ENCODE results near the gene TMC5.
A peak's percentile ranks its signal among the peaks of the same experiment; 100 is the strongest.

TMC5 gene

DNA sequence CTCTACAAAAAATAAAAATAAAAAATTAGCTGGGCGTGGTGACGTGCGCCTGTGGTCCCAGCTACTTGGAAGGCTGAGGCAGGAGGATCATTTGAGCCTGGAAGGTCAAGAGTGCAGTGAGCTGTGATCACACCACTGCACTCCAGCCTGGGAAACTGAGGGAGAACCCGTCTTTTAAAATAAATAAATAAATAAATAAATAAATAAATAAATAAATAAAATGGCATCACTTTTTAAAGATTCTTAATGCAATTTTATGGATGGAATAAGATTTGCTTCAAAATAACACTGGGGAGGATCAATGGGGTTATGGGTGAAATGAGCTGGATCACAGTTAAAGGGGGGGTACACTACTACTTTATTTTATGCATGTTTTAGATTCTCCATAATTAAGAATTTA, 89.3 kb downstream of the TMC5 start:
- DNase-seq (ENCODE audit: low spot score) = no peak

DNA sequence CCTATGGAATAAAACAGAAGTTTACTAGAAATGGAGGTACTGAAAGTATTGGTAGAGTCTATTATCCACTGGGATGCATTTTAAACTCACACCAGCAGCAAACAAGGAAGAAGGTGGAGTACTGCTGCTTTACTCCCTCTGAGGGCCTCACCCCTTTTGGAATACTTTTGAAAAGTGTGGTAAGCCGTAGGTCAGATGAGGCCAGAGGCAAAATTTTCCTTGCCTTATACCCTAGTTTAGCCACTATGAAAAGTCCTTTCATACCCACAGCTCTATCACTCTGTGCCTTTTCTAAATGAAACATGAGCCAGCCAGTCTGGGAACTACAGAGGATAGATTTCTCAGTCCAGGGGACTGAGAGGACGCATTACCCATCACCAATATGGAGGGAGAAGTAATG, 90.2 kb downstream of the TMC5 start:
- no peak for DNase-seq (ENCODE audit: low spot score)

DNA sequence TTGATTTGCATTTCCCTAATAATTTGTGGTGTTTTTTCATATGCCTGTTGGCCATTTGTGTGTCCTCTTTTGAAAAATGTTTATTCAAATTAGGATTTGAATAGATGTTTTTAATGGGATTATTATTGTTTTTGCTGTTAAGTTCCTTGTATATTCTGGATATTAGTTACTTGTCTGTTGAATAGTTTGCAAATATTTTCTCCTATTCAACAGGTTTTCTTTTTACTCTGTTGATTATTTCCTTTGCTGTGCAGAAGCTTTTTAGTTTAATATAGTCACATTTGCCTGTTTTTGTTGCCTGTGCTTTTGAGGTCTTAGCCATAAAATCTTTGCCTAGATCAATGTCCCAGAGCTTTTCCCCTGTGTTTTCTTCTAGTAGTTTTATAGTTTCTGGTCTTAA, 94.6 kb downstream of the TMC5 start:
- no peak for DNase-seq (ENCODE audit: low spot score)

DNA sequence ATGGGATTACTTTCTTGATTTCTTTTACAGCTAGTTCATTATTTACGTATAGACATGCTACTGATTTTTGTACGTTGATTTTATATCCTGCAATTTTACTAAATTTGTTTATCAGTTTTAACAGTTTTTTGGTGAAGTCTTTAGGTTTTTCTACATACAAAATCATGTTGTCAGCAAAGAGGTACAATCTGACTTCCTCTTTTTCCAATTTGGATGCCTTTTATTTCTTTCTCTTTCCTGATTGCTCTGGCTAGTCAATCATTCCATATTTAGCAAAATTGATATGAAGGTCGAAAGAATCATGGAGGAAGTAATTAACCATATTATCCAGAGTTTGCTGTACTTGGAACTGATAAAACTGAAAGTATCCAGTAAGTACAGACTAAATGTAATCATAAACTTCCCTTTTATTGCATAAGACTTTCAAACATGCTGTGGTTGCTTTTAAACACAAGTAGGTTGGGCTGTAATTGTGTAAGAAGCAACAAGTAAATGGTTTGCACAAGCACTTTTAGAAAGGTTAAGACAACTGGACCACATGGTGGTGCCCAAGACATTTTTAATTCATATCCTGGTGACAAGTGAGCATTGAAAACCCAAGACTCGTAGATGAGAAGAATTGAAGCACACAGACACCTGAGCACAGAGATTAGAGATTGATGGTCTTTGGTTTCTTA, 95.8 kb downstream of the TMC5 start:
- DNase-seq (ENCODE audit: low spot score) = no peak

DNA sequence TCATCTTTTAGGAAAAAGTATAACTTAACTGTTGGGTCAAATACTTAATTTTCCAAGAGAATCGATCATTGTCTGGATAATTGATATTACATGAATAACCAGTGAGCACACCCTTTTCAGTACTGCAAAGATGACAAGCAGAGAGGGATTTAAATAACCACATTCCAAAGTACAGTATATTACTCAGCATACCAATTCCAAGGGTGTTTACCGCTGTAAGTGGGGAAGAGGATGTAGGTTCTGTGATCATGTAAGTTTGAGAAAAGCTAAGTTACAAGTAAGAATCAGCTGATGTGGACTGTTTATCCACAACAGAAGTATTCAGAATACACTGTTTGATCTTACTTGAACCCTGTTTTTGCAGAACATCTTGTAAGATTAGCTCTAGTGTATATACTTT, 98.1 kb downstream of the TMC5 start:
- DNase-seq (ENCODE audit: low spot score) = no peak

DNA sequence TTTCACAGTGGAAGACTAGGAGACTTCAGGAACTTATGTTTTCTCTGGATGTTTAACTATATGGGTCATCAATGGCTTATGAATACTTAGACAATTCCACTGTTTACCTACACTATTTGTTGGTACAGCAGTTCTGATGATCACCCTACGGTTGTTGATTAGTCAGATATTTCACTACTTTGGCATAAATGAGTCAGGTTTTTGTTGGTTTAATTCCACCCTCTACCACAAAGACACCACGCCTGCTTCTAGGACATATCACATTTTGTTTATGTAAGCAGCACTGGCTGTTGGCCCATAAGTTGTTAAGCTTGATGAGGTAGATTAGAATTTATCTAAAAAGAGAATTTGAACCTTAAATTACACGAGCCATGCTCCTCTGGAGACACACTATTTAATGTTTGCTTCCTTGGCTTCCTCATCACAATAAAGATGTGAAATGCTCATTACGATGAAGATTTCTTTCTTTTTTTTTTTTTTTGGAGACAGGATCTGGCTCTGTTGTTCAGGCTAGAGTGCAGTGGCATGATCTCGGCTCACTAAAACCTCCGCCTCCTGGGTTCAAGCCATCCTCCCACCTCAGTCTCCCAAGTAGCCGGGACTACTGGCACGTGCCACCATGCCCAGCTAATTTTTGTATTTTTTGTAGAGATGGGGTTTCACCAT, 99.9 kb downstream of the TMC5 start:
- DNase-seq (ENCODE audit: low spot score) = no peak

DNA sequence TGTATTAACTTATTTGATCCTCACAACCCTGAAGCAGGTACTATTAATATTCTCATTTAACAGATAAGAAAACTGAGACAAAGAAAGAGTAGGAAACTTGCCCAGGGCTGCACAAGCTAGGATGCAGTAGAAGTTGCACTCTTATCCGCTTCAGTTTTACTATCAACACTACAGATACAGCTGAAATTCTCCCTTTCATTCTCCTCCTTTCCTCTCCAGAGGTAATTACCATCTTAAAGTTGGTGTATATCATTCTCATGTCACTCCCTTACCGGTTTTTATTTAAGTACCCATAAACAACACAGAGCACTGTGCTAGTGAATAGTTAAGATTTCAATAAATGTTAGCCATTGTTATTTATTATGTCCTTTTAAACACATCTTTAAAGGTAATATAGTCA, 100.7 kb downstream of the TMC5 start:
- DNase-seq (ENCODE audit: low spot score) = no peak

DNA sequence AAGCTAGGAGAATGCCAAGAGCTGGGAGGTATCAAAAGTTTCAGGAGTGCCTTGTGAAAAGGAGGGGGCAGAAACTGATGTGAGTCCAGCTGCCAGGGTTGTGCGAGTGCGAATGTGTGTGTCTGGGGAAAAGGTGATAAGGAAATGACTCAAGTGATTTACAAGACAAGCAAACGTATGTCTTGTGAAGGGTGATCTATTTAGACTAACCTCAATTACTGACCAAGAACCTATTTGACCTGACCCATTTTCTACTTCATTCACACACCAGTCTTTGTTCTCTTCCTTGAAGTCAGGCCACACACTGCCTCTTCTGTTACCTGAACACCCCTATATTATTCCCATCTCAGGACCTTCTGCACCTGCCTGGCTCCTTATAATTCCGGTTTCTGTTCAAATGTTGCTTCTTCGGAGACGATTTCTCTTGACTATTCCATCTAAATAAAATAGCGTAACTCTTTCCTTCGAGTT, 103.2 kb downstream of the TMC5 start:
- no peak for DNase-seq (ENCODE audit: low spot score)

DNA sequence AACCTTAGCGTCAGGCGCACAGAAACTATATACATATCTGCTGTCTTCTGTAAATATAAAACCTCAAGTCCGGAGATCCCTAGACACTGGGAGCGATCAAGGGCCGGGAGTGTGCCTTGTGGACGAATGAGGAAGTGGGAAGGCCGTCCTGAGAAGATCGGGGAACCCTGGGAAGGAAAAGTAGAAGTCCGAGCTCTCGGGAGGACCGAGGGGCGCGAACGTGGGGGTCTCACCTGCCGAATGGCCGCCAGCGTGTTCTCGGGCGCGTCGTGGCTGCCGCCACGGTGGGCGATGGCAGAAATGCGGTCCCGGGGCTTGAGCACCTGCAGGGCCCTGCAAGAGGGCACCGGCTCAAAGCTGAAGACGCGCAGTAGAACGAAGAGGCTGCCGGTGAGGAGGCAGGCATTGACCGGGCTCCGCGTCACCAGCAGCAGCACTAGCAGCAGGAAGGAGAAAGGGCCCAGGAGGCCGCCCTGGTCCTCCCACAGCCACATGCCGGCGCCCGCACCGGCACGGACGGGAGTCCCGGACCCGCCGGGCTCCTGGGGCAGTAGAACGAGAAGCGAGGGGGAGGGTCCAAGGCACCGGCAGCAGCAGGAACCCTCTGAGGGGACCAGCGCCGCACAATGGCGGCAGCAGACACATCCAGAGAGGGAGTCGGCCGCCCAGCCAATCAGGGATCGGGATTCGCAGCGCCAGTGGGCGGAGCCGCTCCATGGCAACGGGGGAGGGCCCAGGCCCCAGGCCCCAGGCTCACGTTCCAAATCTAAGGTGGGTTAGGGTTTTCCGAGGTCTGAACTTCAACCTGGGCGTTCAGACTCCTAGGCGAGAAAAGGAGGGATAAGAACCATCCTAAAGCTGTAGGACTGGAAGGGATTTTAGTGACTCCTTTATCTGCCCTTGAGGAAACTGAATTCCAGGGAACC, 104.1 kb downstream of the TMC5 start, which contains the start of gene GDE1:
GDE1 (minus strand) TSS at position 628 of the 926 bp plus-strand sequence; CDS start at position 494, 134 bp downstream.
- peak; percentile 93 for DNase-seq (ENCODE audit: low spot score)

DNA sequence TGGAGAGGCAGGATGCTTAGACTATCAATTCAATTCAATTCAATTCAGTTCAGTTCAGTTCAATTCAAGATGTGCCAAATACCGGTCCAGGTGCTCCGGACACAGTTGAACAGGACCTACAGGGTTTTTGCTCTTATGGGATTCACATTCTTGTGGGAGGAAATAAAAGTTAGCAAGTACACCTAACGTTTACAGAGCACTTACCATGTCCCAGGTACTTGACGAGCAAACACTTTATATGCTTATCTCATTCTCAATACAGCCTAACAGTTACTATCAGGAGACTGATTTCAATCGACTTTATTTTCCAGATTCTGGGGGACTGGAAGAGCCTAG, 104.7 kb downstream of the TMC5 start:
- no peak for DNase-seq (ENCODE audit: low spot score)

DNA sequence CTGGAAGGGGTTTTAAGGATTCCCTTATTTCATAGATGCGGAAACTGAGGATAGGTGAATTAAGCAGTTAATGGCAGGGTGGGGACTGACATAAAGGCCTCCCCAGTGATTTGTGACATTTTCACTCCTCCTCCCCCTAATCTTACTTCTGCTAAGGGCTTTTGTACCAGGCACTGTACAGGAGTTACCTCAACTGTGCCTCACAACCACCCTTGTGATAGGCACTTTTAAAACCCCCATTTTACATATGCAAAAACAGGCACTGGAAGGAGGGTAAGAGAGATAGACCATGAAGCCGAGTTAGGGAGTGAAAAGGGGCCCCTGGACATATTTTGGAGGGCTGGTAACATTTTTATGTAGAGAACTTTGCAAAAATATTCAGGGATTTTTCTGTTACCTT, 105.1 kb downstream of the TMC5 start:
- DNase-seq (ENCODE audit: low spot score) = no peak

DNA sequence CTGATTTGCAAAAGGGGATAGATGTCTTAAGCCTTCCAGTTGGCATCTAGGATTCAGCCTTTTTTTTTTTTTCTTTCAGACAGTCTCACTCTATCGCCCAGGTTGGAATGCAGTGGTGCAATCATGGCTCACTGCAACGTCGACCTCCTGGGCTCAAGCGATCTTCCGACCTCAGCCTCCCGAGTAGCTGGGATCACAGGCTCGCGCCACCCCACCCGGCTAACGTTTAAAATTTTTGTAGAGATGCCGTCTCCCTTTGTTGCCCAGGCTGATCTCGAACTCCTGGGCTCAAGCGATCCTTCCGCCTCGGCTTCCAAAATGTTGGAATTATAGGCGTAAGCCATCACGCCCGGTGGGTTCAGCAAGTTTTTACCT, 105.5 kb downstream of the TMC5 start:
- DNase-seq (ENCODE audit: low spot score) = no peak

DNA sequence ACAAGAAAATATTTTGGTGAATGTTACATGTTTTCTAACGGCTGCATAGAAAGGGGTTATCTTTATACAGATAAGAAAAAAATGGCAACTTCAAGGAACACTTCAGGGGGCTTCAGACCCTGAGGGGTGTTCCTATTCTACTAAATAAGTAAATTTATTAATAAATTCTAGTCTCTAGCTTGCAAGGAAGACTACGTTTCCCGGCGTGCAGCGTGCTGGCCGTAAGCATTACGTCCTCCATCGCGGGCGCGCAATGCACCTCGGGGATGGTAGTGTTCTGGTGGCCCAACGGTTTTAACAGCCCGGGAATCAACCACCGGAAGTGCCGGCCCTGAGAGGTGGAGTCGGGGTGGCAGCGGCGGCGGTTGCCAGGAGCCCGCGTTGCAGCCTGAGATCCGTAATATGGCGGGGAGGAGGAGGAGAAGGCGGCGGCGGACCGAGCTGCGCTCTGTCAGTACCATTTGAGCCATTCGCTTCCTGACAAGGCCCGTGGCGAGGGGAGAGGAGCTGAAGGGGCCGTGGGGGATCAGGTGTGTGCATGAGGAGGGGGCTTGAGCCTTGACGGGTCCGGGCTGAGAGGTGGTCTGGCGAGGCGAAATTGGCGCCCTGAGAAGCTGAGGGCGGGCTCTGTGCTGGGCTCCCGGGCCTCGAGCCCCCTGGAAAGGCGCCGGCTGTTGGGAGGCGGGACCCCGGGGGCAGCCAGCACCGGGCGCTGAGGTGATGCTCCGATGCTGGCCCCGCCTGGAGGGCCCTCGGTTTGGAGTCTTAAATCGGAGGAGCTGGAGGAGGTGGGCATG, 106.1 kb downstream of the TMC5 start, which contains the start of gene CCP110:
CCP110 (plus strand) TSS at position 384 of the 797 bp plus-strand sequence. CDS start 3,940 bp downstream, outside the sequence.
- peak; percentile 94 for DNase-seq (ENCODE audit: low spot score)

DNA sequence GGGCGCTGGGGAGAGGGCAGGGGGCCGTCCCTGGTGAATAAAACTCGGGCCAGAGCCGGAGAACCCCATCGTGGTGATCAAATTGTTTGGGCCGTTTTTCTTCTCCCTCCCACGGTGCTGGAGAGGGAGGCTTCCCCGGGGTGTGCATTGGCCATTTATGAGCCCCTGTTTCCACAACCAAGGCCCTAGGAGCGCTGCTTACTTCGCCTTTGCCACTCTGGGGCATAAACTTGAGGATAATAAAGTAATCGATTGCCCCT, 106.6 kb downstream of the TMC5 start:
- DNase-seq (ENCODE audit: low spot score) = no peak

DNA sequence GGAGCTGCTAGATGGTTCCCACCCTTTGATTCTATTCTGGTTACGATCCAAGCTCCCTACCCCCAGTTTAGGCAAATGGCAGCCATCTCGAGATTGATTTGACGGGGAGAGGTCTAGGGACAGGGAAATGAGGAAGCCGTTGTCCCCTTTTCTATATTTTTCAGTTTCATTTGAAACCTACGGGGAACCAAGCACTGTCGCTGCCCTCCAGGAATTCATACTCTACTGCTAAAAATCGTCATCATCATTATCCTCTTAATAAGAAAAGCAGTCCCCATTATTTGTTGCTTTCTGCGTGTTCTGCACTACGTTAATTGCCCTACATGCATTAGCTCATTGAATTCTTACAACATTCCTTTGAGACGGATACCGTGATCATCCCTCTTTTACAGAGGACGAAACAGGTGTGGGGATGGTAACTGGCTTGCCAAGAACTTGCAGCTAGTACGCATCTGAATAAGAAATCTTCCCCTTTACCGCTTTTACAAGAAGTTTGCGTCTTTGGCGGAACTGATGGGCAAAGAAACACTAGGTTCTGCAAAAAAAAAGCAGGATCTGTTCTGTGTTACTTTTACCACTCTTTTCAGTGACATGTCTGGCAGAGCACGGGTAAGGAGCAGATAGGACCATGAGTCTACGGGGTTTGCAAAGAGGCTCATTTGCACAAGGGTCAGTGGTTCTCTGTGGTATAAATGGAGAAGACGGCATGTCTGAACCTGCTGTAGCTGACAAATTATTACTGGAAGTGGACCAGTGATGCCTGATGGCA, 107.1 kb downstream of the TMC5 start:
- DNase-seq (ENCODE audit: low spot score) = no peak

DNA sequence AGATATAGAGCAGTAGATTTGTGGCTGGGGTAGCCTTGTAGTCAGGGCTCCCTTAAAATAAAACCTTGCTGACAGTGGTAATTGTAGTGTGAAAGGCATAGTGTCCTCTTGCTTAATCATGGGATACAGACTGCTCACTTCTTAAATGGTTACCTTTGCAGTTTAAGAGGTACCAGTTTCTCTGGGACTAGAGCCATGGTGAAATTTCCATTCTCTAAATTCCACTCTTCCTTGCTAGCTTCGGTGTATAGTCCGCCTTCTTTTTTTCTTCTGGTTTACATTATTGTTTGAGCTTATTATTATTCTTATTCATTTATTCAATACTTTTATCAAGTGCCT, 107.7 kb downstream of the TMC5 start:
- no peak for DNase-seq (ENCODE audit: low spot score)

DNA sequence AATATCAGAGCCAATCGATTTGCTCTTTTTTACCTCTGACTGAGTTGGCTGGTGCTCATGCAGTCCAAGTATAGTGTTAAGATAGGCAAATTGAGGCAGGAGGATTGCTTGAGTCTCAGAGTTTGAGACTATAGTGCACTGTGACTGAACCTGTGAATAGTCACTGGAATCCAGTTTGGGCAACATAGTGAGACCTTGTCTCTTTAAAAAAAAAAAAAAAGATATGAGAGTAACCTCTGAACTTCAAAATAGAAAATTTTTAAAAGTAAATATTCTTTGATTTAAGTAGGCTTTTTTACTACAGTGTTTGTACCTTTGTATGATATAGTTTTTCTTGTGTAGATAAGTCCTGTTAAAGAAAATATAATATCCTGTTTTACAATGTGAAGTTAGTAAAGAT, 109.5 kb downstream of the TMC5 start:
- DNase-seq (ENCODE audit: low spot score) = no peak

DNA sequence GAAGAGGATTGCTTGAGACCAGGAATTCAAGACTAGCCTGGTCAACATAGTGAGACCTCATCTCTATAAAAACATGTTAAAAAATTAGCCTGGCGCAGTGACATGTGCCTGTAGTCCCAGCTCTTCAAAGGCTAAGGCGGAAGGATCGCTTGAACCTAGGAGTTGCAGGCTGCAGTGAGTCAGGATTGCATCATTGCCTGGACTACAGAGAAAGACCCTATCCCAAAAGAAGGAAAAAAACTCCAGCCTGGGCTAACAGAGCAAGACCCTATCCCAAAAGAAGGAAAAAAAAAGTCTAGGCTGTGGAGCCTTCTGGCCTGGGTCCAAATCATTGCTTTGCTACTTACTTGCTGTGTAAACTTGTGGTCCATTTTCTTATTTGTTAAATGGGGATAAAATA, 111.0 kb downstream of the TMC5 start:
- DNase-seq (ENCODE audit: low spot score) = no peak

DNA sequence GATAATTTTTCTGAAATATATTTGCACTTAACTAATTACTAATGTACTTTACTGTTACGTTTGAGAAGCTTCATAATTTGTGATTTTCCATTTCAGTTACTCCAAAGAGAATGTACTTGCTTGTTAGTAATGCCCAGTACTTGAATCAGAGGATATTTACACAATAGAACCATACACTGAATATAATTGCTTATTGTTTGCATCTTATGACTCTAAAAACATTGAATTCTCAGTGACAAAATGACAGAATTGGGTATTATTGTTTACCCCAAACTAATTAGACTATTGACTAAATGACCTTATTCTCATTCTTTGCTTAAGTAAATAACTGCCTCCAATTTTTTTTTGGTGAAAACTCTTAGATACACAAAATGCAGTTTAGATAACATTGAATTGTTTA, 114.9 kb downstream of the TMC5 start:
- no peak for DNase-seq (ENCODE audit: low spot score)

DNA sequence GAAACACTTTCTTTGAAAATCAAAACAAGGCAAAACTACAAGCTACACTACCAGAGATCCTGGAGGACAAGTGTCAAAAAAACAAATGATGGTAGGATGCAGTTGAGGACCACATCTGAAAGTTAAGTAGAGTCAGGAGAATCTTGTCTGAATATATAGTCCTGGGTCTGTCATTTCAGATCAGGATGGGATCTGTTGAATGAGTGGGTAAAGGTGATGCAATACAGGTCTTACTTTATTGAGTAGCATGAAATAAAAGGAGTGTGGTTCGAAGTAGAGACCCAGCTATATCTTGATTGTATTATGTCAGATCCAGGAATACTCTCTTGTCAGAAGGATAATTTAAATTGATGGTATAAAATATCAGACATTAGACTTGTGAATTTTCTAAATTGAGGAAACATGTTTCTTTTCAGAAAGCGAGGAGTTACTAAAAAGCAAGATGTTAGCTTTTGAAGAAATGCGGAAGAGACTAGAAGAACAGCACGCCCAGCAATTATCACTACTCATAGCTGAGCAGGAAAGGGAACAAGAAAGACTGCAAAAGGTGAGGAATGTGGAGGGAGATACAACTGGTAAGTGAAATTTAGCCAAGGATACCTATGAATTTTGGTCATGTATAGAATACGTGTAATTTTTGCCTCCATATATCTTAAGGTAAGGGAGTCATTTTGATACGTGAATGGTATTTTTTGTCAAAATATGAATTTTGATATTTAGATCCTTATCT, 122.7 kb downstream of the TMC5 start:
- DNase-seq (ENCODE audit: low spot score) = no peak
